WI38 (cell line): ENCODE measurements around the gene GRM4.
"Not testable (repeated sequence)": the region's sequence is repeated elsewhere in the genome, so short reads cannot be mapped to it uniquely, and the experiment has no call there.

Source experiments
- H3K4me3 ChIP-seq: 2 replicates; pipeline ENCODE4 v1.5.1; 2011; ENCODE audit warnings: low read depth, mild to moderate bottlenecking, control low read depth, low read length
- TF ChIP-seq, protein P1 (sequence below): IDR thresholded peaks from 2 replicates; pipeline ENCODE4 v1.5.1; 2012; ENCODE audit warnings: low read depth, mild to moderate bottlenecking, control low read depth, low read length

GRM4 gene

GRCh38 chr6:34146021-34146782 lies at the start of gene GRM4:
Gene GRM4 (minus strand): TSS chr6:34146087. CDS start chr6:34133496, 12,591 bp downstream.
- peak within 1 kb of the TSS; percentile 30 for H3K4me3 ChIP-seq
- TF ChIP-seq, protein P1, sequence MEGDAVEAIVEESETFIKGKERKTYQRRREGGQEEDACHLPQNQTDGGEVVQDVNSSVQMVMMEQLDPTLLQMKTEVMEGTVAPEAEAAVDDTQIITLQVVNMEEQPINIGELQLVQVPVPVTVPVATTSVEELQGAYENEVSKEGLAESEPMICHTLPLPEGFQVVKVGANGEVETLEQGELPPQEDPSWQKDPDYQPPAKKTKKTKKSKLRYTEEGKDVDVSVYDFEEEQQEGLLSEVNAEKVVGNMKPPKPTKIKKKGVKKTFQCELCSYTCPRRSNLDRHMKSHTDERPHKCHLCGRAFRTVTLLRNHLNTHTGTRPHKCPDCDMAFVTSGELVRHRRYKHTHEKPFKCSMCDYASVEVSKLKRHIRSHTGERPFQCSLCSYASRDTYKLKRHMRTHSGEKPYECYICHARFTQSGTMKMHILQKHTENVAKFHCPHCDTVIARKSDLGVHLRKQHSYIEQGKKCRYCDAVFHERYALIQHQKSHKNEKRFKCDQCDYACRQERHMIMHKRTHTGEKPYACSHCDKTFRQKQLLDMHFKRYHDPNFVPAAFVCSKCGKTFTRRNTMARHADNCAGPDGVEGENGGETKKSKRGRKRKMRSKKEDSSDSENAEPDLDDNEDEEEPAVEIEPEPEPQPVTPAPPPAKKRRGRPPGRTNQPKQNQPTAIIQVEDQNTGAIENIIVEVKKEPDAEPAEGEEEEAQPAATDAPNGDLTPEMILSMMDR, result no peak

- H3K4me3 ChIP-seq, result no peak overlapping the region
- TF ChIP-seq, protein P1, result peak; percentile 19; the same call in 1 of the 2 replicates
Measured at GRCh38 chr6:34194772-34195171, 48.9 kb upstream of the GRM4 start.

- TF ChIP-seq, protein P1, result no peak
- H3K4me3 ChIP-seq, result no peak overlapping the region
Measured at GRCh38 chr6:34190504-34191122, 44.7 kb upstream of the GRM4 start.

GRCh38 chr6:34189806-34190503 lies 44.1 kb upstream of the GRM4 start:
- H3K4me3 ChIP-seq, result no peak overlapping the region
- TF ChIP-seq, protein P1, result no peak

- not testable (repeated sequence) for H3K4me3 ChIP-seq
Measured at GRCh38 chr6:34184726-34185125, 38.8 kb upstream of the GRM4 start.

DNA sequence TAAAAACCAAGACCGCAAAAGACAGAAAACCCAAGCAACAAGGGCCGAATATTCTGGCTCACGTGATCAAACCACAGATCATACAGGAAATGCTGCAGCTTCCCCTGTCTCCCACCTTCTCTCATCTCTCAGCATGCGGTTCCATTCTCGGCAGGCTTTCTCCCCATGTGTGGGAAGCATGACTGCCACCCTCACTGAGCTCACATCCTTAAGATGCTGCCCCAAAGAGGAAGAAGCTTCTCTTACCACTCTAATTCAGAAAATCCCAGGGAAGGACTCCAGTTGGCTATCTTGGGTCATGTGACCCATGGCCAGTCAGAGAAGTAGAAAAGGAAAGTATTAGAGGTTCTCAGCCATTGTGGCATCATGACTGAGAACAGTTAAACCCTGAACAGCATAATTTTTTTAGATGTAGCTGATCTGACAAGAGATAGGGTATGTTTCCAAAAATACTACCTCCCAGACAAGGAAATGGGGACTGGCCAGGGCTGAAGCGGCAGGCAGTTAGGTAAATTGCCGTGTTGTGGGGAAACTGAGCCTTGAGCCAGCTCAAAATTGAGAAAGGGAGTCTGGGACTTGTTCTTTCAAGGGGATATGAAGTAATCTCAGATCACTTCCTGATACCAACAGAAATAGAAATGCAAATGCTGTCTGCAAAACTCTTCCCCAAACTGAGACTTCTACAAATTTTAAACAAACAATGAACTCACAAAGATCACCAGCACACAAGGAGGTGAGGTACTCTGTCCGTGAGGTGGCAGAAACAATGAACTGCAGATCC lies 37.1 kb upstream of the GRM4 start:
- TF ChIP-seq, protein P1, result no peak
- no peak overlapping the region for H3K4me3 ChIP-seq

GRCh38 chr6:34181908-34182307 lies 36.0 kb upstream of the GRM4 start:
- TF ChIP-seq, protein P1, result no peak
- no peak overlapping the region for H3K4me3 ChIP-seq
